ENCODE data around the gene SENP5. TPM values are rescaled to one million over a fixed set of nuclear protein-coding genes. Genes with fewer than 3 reads are reported as not detected.
A peak's percentile ranks its signal among the peaks of the same experiment; 100 is the strongest.

Gene SENP5
- total and polyA plus RNA-seq, 9 of the 15 experiments (the other 6 are each of a cell fraction or from before 2014, with no cell fraction given): 18.3 to 59.7 (median 35.8) TPM

DNA sequence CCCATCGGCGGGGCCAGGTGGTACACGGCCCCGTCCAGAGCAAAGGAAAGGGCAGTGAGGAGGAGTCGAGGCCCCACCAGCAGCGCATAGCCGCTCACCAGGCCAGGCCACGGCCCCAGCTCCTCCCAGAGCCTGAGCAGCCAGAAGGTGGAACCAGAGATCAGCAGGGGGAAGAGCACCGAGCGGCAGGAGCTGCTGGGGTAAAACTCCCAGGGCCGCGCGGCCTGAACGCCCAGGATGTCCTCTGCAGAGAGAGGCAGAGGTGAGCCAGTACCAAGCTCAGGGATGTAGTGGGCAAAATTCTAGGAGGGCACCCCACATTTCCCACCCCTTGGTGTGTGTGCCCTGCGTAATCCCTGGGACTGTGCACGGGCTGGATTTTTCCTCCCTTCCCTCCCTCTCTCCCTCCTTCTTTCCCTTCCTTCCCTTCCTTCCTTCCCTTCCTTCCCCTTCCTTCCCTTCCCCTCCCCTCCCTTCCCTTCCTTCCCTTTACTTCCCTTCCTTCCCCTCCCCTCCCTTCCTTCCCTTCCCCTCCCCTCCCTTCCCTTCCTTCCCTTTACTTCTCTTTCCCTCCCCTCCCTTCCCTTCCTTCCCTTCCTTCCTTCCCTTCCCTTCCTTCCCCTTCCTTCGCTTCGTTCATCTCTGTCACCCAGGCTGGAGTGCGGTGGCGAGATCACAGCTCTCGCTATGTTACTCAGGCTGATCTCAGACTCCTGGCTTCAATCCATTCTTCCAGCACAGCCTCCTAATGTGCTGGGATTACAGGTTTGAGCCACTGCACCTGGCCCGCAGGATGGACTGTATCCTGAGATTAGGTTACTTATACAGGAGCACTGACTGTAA, 80.9 kb downstream of the SENP5 start (continued):
- no peak for TF ChIP-seq ETV1 (tag; conservative IDR thresholded peaks at IDR 0.05; ENCODE audit: low read depth)
- peak; percentile 14; the same call in 1 of the 2 replicates for TF ChIP-seq CXXC5 (CRISPR knock-in tag; IDR thresholded peaks at IDR 0.05)
- TF ChIP-seq, protein P1, sequence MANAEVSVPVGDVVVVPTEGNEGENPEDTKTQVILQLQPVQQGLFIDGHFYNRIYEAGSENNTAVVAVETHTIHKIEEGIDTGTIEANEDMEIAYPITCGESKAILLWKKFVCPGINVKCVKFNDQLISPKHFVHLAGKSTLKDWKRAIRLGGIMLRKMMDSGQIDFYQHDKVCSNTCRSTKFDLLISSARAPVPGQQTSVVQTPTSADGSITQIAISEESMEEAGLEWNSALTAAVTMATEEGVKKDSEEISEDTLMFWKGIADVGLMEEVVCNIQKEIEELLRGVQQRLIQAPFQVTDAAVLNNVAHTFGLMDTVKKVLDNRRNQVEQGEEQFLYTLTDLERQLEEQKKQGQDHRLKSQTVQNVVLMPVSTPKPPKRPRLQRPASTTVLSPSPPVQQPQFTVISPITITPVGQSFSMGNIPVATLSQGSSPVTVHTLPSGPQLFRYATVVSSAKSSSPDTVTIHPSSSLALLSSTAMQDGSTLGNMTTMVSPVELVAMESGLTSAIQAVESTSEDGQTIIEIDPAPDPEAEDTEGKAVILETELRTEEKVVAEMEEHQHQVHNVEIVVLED (CRISPR knock-in tag; IDR thresholded peaks at IDR 0.05): no peak
- no peak for TF ChIP-seq SRSF3 (IDR thresholded peaks at IDR 0.05; ENCODE audit: insufficient read depth, low read length)
- no peak for TF ChIP-seq POLR3G (IDR thresholded peaks at IDR 0.05; ENCODE audit: extremely low read depth, insufficient read length, insufficient replicate concordance)
- TF ChIP-seq ZNF311 (CRISPR knock-in tag; IDR thresholded peaks at IDR 0.05): no peak
- TF ChIP-seq SMARCE1 (IDR thresholded peaks at IDR 0.05): 0 out of 2 replicates have a peak, but pooled peaks have one; percentile 13
- TF ChIP-seq CREBBP (IDR thresholded peaks at IDR 0.05; ENCODE audit: low read depth, low read length): no peak
- TF ChIP-seq, protein P2, sequence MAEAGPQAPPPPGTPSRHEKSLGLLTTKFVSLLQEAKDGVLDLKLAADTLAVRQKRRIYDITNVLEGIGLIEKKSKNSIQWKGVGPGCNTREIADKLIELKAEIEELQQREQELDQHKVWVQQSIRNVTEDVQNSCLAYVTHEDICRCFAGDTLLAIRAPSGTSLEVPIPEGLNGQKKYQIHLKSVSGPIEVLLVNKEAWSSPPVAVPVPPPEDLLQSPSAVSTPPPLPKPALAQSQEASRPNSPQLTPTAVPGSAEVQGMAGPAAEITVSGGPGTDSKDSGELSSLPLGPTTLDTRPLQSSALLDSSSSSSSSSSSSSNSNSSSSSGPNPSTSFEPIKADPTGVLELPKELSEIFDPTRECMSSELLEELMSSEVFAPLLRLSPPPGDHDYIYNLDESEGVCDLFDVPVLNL (CRISPR knock-in tag; IDR thresholded peaks at IDR 0.05; ENCODE audit: low read depth): no peak
- TF ChIP-seq, protein P3, sequence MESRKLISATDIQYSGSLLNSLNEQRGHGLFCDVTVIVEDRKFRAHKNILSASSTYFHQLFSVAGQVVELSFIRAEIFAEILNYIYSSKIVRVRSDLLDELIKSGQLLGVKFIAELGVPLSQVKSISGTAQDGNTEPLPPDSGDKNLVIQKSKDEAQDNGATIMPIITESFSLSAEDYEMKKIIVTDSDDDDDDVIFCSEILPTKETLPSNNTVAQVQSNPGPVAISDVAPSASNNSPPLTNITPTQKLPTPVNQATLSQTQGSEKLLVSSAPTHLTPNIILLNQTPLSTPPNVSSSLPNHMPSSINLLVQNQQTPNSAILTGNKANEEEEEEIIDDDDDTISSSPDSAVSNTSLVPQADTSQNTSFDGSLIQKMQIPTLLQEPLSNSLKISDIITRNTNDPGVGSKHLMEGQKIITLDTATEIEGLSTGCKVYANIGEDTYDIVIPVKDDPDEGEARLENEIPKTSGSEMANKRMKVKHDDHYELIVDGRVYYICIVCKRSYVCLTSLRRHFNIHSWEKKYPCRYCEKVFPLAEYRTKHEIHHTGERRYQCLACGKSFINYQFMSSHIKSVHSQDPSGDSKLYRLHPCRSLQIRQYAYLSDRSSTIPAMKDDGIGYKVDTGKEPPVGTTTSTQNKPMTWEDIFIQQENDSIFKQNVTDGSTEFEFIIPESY (CRISPR knock-in tag; IDR thresholded peaks at IDR 0.05): no peak
- TF ChIP-seq TARDBP (IDR thresholded peaks at IDR 0.05): no peak
- TF ChIP-seq ZBTB7A (IDR thresholded peaks at IDR 0.05; ENCODE audit: borderline replicate concordance, control insufficient read depth, low read depth, low read length): no peak; the same call in 1 of the 2 replicates
- no peak for TF ChIP-seq HCFC1 (IDR thresholded peaks at IDR 0.05; ENCODE audit: low read depth, low read length)
- TF ChIP-seq, protein P4, sequence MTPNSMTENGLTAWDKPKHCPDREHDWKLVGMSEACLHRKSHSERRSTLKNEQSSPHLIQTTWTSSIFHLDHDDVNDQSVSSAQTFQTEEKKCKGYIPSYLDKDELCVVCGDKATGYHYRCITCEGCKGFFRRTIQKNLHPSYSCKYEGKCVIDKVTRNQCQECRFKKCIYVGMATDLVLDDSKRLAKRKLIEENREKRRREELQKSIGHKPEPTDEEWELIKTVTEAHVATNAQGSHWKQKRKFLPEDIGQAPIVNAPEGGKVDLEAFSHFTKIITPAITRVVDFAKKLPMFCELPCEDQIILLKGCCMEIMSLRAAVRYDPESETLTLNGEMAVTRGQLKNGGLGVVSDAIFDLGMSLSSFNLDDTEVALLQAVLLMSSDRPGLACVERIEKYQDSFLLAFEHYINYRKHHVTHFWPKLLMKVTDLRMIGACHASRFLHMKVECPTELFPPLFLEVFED (CRISPR knock-in tag; conservative IDR thresholded peaks at IDR 0.05): no peak
- TF ChIP-seq NR4A1 (CRISPR knock-in tag; IDR thresholded peaks at IDR 0.05): no peak
- no peak for TF ChIP-seq NR4A1 (tag; IDR thresholded peaks at IDR 0.05)
- TF ChIP-seq RAD51 (IDR thresholded peaks at IDR 0.05; ENCODE audit: borderline replicate concordance, low read depth): no peak
- TF ChIP-seq, protein P5, sequence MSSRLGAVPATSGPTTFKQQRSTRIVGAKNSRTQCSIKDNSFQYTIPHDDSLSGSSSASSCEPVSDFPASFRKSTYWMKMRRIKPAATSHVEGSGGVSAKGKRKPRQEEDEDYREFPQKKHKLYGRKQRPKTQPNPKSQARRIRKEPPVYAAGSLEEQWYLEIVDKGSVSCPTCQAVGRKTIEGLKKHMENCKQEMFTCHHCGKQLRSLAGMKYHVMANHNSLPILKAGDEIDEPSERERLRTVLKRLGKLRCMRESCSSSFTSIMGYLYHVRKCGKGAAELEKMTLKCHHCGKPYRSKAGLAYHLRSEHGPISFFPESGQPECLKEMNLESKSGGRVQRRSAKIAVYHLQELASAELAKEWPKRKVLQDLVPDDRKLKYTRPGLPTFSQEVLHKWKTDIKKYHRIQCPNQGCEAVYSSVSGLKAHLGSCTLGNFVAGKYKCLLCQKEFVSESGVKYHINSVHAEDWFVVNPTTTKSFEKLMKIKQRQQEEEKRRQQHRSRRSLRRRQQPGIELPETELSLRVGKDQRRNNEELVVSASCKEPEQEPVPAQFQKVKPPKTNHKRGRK (tag; IDR thresholded peaks at IDR 0.05): peak; percentile 43; the same call in 1 of the 2 replicates

Data from K562 (cell line).